ENCODE measurements around the gene YAP1.

The YAP1 gene

GRCh38 chr11:102238391-102238821 lies 128.2 kb downstream of the YAP1 start:
- no peak for TF ChIP-seq TSHZ2 (CRISPR knock-in tag; IDR thresholded peaks at IDR 0.05)
- ATAC-seq, result no peak

GRCh38 chr11:102239448-102239847 lies 129.2 kb downstream of the YAP1 start:
- no peak for ATAC-seq

GRCh38 chr11:102239911-102240310 lies 129.7 kb downstream of the YAP1 start:
- ATAC-seq, result no peak
- TF ChIP-seq SNAI2 (CRISPR knock-in tag; IDR thresholded peaks at IDR 0.05) (no peak), ZNF8 (CRISPR knock-in tag; IDR thresholded peaks at IDR 0.05) (no peak), ZNF70 (CRISPR knock-in tag; IDR thresholded peaks at IDR 0.05) (no peak), ZFP3 (CRISPR knock-in tag; IDR thresholded peaks at IDR 0.05) (no peak), RARB (CRISPR knock-in tag; IDR thresholded peaks at IDR 0.05) (no peak), CSDC2 (CRISPR knock-in tag; IDR thresholded peaks at IDR 0.05) (no peak), ZNF565 (CRISPR knock-in tag; conservative IDR thresholded peaks at IDR 0.05; ENCODE audit: low read depth) (no peak), ESRRG (CRISPR knock-in tag; IDR thresholded peaks at IDR 0.05) (no peak), ZC3H10 (CRISPR knock-in tag; IDR thresholded peaks at IDR 0.05) (no peak), ISL1 (CRISPR knock-in tag; IDR thresholded peaks at IDR 0.05) (no peak), CSRNP3 (CRISPR knock-in tag; IDR thresholded peaks at IDR 0.05) (no peak)

More at GRCh38 chr11:102239448-102239847, 129.2 kb downstream of the YAP1 start:
- no peak for TF ChIP-seq ISL1 (CRISPR knock-in tag; IDR thresholded peaks at IDR 0.05)

- TF ChIP-seq ZNF8 (CRISPR knock-in tag; IDR thresholded peaks at IDR 0.05) (no peak), ISL1 (CRISPR knock-in tag; IDR thresholded peaks at IDR 0.05) (no peak), CSDC2 (CRISPR knock-in tag; IDR thresholded peaks at IDR 0.05) (no peak), CSRNP3 (CRISPR knock-in tag; IDR thresholded peaks at IDR 0.05) (no peak), RARB (CRISPR knock-in tag; IDR thresholded peaks at IDR 0.05) (no peak), ZNF70 (CRISPR knock-in tag; IDR thresholded peaks at IDR 0.05) (no peak), PPARA (CRISPR knock-in tag; IDR thresholded peaks at IDR 0.05; ENCODE audit: borderline replicate concordance) (no peak), ZFP30 (CRISPR knock-in tag; IDR thresholded peaks at IDR 0.05) (no peak), POU6F1 (CRISPR knock-in tag; IDR thresholded peaks at IDR 0.05; ENCODE audit: borderline replicate concordance, low read depth) (no peak), ESRRG (CRISPR knock-in tag; IDR thresholded peaks at IDR 0.05) (no peak)
- peak; percentile 24 for ATAC-seq
These were observed 130.3 kb downstream of the YAP1 start for GRCh38 chr11:102240502-102240901.

GRCh38 chr11:102241026-102241425 lies 130.8 kb downstream of the YAP1 start:
- no peak; the same call in 2 of the 3 replicates for ATAC-seq
- no peak for TF ChIP-seq TSHZ2 (CRISPR knock-in tag; IDR thresholded peaks at IDR 0.05)
- no peak for TF ChIP-seq ESRRG (CRISPR knock-in tag; IDR thresholded peaks at IDR 0.05)
- TF ChIP-seq GLIS3 (CRISPR knock-in tag; IDR thresholded peaks at IDR 0.05), result no peak
- TF ChIP-seq ZFP3 (CRISPR knock-in tag; IDR thresholded peaks at IDR 0.05), result no peak
- TF ChIP-seq SNAI2 (CRISPR knock-in tag; IDR thresholded peaks at IDR 0.05), result no peak
- TF ChIP-seq ZFP30 (CRISPR knock-in tag; IDR thresholded peaks at IDR 0.05), result no peak
- no peak for TF ChIP-seq CSRNP3 (CRISPR knock-in tag; IDR thresholded peaks at IDR 0.05)
- TF ChIP-seq ZC3H10 (CRISPR knock-in tag; IDR thresholded peaks at IDR 0.05), result no peak
- no peak for TF ChIP-seq ISL1 (CRISPR knock-in tag; IDR thresholded peaks at IDR 0.05)
- no peak for TF ChIP-seq PATZ1 (CRISPR knock-in tag; IDR thresholded peaks at IDR 0.05; ENCODE audit: borderline replicate concordance)
- TF ChIP-seq ZNF8 (CRISPR knock-in tag; IDR thresholded peaks at IDR 0.05), result no peak
- no peak for TF ChIP-seq BACH2 (CRISPR knock-in tag; IDR thresholded peaks at IDR 0.05; ENCODE audit: borderline replicate concordance)
- no peak for TF ChIP-seq OSR1 (CRISPR knock-in tag; IDR thresholded peaks at IDR 0.05)
- TF ChIP-seq TCF4 (CRISPR knock-in tag; IDR thresholded peaks at IDR 0.05; ENCODE audit: borderline replicate concordance), result no peak

Data from SK-N-SH treated with all-trans-retinoic acid at 6 μM for 48 hours (cell line).